ENCODE measurements around the gene MCEMP1. TPM values are rescaled to one million over a fixed set of nuclear protein-coding genes. Genes with fewer than 3 reads are reported as not detected.

The MCEMP1 gene
- polyA plus RNA-seq, 3 donors = 79.4 to 122 (median 104) TPM

GRCh38 chr19:7647156-7647555, 29.7 kb upstream of the MCEMP1 start:
- H3K79me2 ChIP-seq (ENCODE audit: insufficient read depth, low read length) = peaks cover 46% of the 10 kb centered on the region
- H3K9me3 Mint-ChIP-seq = peaks cover 0 to 2% (median 0%) of the 10 kb centered on the region in 7 donors
- no peak for DNase-seq
- peaks cover 40% of the 10 kb centered on the region for H3K4me1 Mint-ChIP-seq
- H3K27ac ChIP-seq (ENCODE audit: low read depth in 1 of 2, low read length in 2 of 2) = peak overlapping the region in 1 of 2 donors; percentile 73
- no peak overlapping the region for H2AFZ ChIP-seq (ENCODE audit: insufficient read depth, low read depth, low read length, poor library complexity, severe bottlenecking)
- H4K20me1 ChIP-seq (ENCODE audit: insufficient read depth, low read length) = peaks cover 31% of the 10 kb centered on the region
- peak overlapping the region; percentile 86 for H3K4me2 ChIP-seq (replicated peaks; ENCODE audit: extremely low read depth, low read length, poor library complexity, severe bottlenecking)
- peaks cover 29 to 50% of the 10 kb centered on the region in 2 donors for H3K36me3 Mint-ChIP-seq
- H3K9me3 ChIP-seq (replicated peaks in 1 of 2; ENCODE audit: control insufficient read depth in 1 of 2, insufficient read depth in 1 of 2, low read length in 2 of 2) = no peaks in the 10 kb centered on the region
- intact Hi-C loops (cut with micrococcal nuclease) = loop anchor here in 1 of 2 donors (5.0 kb wide), 1 partner anchor 35 kb away; the partner anchor contains the start of gene TRAPPC5
- no peaks in the 10 kb centered on the region for H3K27me3 ChIP-seq (ENCODE audit: control insufficient read depth in 2 of 2, insufficient read depth in 2 of 2, low read length in 2 of 2)
- TF ChIP-seq CTCF (IDR thresholded peaks at IDR 0.05) = no peak
- no peak overlapping the region for H3K27ac Mint-ChIP-seq
- peaks cover 50 to 55% of the 10 kb centered on the region in 2 donors for H3K4me1 ChIP-seq (ENCODE audit: control insufficient read depth in 1 of 2, insufficient read depth in 2 of 2, low read length in 2 of 2)
- WGBS (ENCODE audit: insufficient coverage) = 97% methylated on average over 22 of the region's 26 CpGs
- H3K27me3 Mint-ChIP-seq (ENCODE audit: low read depth in 3 of 3) = peaks cover 0 to 2% (median 2%) of the 10 kb centered on the region in 3 donors
- no peak overlapping the region for H3K4me3 Mint-ChIP-seq
- H3K36me3 ChIP-seq (replicated peaks in 1 of 2; ENCODE audit: control insufficient read depth in 1 of 2, insufficient read depth in 2 of 2, low read length in 2 of 2) = peaks cover 27 to 50% of the 10 kb centered on the region in 2 donors
- H3K4me3 ChIP-seq (replicated peaks in 1 of 3; ENCODE audit: low read depth in 2 of 3, low read length in 3 of 3) = no peak overlapping the region
- H3K9ac ChIP-seq (ENCODE audit: insufficient read depth, low read length, poor library complexity, severe bottlenecking) = no peak overlapping the region

- Mint-ChIP-seq H3K4me3 (no peak overlapping the region), H3K9me3 (no peaks in the 10 kb centered on the region), H3K36me3 (peaks cover 22 to 38% of the 10 kb centered on the region in 2 donors), H3K4me1 (peaks cover 48% of the 10 kb centered on the region), H3K27me3 (ENCODE audit: low read depth in 3 of 3) (peaks cover 0 to 2% (median 2%) of the 10 kb centered on the region in 3 donors), H3K27ac (peak overlapping the region in 2 of 7 donors; percentile 26 to 76)
- peaks cover 18% of the 10 kb centered on the region for H4K20me1 ChIP-seq (ENCODE audit: insufficient read depth, low read length)
- H3K4me1 ChIP-seq (ENCODE audit: control insufficient read depth in 1 of 2, insufficient read depth in 2 of 2, low read length in 2 of 2) = peaks cover 55% of the 10 kb centered on the region in 2 donors
- WGBS (ENCODE audit: insufficient coverage) = 87% methylated on average over 9 of the region's 15 CpGs
- DNase-seq = no peak
- no peaks in the 10 kb centered on the region for H3K9me3 ChIP-seq (replicated peaks in 1 of 2; ENCODE audit: control insufficient read depth in 1 of 2, insufficient read depth in 1 of 2, low read length in 2 of 2)
- H3K9ac ChIP-seq (ENCODE audit: insufficient read depth, low read length, poor library complexity, severe bottlenecking) = no peak overlapping the region
- no peak overlapping the region for H3K27ac ChIP-seq (ENCODE audit: low read depth in 1 of 2, low read length in 2 of 2)
- H3K4me2 ChIP-seq (replicated peaks; ENCODE audit: extremely low read depth, low read length, poor library complexity, severe bottlenecking) = no peak overlapping the region
- H2AFZ ChIP-seq (ENCODE audit: insufficient read depth, low read depth, low read length, poor library complexity, severe bottlenecking) = no peak overlapping the region
- H3K79me2 ChIP-seq (ENCODE audit: insufficient read depth, low read length) = peaks cover 33% of the 10 kb centered on the region
- no peak for TF ChIP-seq CTCF (IDR thresholded peaks at IDR 0.05)
- H3K27me3 ChIP-seq (ENCODE audit: control insufficient read depth in 2 of 2, insufficient read depth in 2 of 2, low read length in 2 of 2) = no peaks in the 10 kb centered on the region
- intact Hi-C loops (cut with micrococcal nuclease) = loop anchor here in 1 of 2 donors (5.0 kb wide), 1 partner anchor 34 kb away; the partner anchor contains the start of gene TRAPPC5
- H3K36me3 ChIP-seq (replicated peaks in 1 of 2; ENCODE audit: control insufficient read depth in 1 of 2, insufficient read depth in 2 of 2, low read length in 2 of 2) = peaks cover 18 to 38% of the 10 kb centered on the region in 2 donors
- H3K4me3 ChIP-seq (replicated peaks in 1 of 3; ENCODE audit: low read depth in 2 of 3, low read length in 3 of 3) = no peak overlapping the region
Observed at GRCh38 chr19:7648265-7649014, 28.4 kb upstream of the MCEMP1 start.
